ENCODE results near the gene HAGHL. TPM values are rescaled to one million over a fixed set of nuclear protein-coding genes. Genes with fewer than 3 reads are reported as not detected.
A peak's percentile ranks its signal among the peaks of the same experiment; 100 is the strongest.

Gene HAGHL
- total and polyA plus RNA-seq, 2 donors (not counting 1 experiment from before 2014, with no cell fraction given) = 3.7 to 16.3 TPM

DNA sequence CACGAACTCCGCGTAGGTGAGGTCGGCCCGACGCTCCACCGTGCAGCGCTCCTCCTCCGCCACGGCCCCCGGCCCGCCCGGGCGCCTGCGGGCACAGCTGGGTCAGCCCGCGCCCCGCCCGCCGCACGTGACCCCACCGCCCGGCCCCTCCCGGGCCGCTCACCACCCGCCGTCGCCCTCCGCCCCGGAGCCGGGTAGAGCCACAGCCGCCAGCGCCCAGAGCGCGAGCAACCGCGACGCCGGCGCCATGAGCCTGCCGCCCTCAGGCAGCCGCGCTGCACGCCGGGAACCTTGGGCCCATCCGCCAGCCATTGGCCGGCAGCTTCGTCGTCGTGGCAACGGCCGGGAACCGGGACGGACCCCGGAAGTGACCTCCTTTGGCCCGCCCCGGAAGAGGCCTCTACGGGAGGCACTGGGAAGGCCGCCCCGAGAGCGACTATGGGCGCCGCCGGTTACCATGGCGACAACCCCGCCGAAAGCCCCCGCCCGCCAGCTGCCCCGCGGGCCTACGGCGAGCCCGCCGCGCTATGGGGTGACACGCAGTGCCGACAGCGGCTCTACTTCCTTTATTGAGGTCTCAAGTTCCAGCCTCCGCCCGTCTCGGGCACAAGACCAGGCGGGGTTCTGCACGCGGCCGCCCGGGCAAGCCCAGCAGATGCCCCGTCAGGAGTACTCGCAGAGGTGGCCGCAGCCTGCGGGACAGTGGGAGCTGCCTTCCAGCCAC is 42.7 kb upstream of the HAGHL start, which contains the start of gene JMJD8:
JMJD8 (minus strand) TSS at position 264 of the 724 bp plus-strand sequence; CDS start at position 249, 15 bp downstream.
- H2AFZ ChIP-seq (ENCODE audit: low read length) = peak within 1 kb of the TSS; percentile 29
- H3K9ac ChIP-seq (ENCODE audit: insufficient read depth, low read length) = peak within 1 kb of the TSS; percentile 40
- H3K36me3 ChIP-seq (ENCODE audit: control insufficient read depth, insufficient read depth, low read length) = peaks cover 38% of the 10 kb centered on the region

DNA sequence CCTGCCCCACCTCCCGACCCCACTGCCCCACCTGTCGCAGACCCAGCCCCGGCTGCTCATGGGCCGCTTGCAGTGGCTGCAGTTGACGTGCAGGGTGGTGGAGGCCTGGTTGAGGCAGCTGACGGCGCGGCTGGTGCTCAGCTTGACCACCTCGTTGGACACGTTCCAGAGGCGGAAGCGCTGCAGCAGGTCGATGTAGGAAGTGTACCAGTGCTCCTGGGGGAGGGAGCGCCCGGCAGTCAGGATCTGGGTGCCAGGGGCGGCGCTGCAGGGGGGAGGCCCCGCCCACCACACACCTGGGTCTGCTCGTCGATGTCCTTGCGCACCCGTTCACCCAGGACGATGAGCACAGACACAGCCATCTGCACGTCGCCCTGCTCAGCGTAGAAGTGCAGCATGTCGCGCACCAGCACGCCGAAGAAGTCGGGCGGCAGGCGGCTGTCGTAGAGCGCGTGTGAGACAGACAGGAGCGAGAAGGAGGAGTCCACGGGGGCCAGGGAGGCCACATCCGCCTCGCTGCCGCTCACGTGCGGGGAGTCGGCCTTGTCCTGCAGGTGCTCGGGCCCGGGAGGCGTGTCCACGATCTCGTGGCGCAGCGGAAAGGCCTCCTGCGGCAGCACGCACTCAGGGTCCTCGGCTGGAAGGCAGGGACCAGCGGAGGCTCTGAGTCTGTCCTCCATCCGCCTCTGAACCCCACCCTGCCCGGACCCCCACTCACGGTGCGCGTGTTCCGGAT is 41.8 kb upstream of the HAGHL start:
- Histone ChIP-seq H3K9me3 (ENCODE audit: control insufficient read depth, insufficient read depth, low read depth, low read length) (no peaks in the 10 kb centered on the region), H3K4me1 (ENCODE audit: control insufficient read depth, extremely low read depth, insufficient read depth, low read length) (peaks cover 21% of the 10 kb centered on the region), H3K27ac (ENCODE audit: insufficient read depth, low read length) (no peak overlapping the region), H3K27me3 (ENCODE audit: control insufficient read depth, insufficient read depth, low read length) (no peaks in the 10 kb centered on the region), H3K36me3 (ENCODE audit: control insufficient read depth, insufficient read depth, low read length) (peaks cover 38% of the 10 kb centered on the region), H3K9ac (ENCODE audit: insufficient read depth, low read length) (no peak overlapping the region), H3K4me3 (replicated peaks in 1 of 4; ENCODE audit: control extremely low read depth in 1 of 4, insufficient read depth in 1 of 4, low read depth in 3 of 4, low read length in 4 of 4) (no peak overlapping the region), H2AFZ (ENCODE audit: low read length) (no peak overlapping the region), H4K20me1 (ENCODE audit: control insufficient read depth, extremely low read depth, insufficient read depth, low read length) (no peaks in the 10 kb centered on the region), H3K4me2 (ENCODE audit: extremely low read depth, insufficient read depth, low read length) (no peak overlapping the region), H3K79me2 (ENCODE audit: control insufficient read depth, insufficient read depth, low read length) (peaks cover 38% of the 10 kb centered on the region)
- TF ChIP-seq, protein P1, sequence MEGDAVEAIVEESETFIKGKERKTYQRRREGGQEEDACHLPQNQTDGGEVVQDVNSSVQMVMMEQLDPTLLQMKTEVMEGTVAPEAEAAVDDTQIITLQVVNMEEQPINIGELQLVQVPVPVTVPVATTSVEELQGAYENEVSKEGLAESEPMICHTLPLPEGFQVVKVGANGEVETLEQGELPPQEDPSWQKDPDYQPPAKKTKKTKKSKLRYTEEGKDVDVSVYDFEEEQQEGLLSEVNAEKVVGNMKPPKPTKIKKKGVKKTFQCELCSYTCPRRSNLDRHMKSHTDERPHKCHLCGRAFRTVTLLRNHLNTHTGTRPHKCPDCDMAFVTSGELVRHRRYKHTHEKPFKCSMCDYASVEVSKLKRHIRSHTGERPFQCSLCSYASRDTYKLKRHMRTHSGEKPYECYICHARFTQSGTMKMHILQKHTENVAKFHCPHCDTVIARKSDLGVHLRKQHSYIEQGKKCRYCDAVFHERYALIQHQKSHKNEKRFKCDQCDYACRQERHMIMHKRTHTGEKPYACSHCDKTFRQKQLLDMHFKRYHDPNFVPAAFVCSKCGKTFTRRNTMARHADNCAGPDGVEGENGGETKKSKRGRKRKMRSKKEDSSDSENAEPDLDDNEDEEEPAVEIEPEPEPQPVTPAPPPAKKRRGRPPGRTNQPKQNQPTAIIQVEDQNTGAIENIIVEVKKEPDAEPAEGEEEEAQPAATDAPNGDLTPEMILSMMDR (conservative IDR thresholded peaks at IDR 0.05 in 1 of 2, IDR thresholded peaks at IDR 0.05 in 1 of 2; ENCODE audit: low read depth in 1 of 2, low read length in 2 of 2) = no peak
- no peak for TF ChIP-seq EZH2 (IDR thresholded peaks at IDR 0.05; ENCODE audit: low read length, missing control alignments)
- no peak for DNase-seq (ENCODE audit: low read depth in 2 of 2)

More for the DNA sequence above, 42.7 kb upstream of the HAGHL start, which contains the start of gene JMJD8:
- peak within 1 kb of the TSS; percentile 62 for H3K4me2 ChIP-seq (ENCODE audit: extremely low read depth, insufficient read depth, low read length)
- H3K79me2 ChIP-seq (ENCODE audit: control insufficient read depth, insufficient read depth, low read length) = peaks cover 35% of the 10 kb centered on the region
- H4K20me1 ChIP-seq (ENCODE audit: control insufficient read depth, extremely low read depth, insufficient read depth, low read length) = no peaks in the 10 kb centered on the region
- no peaks in the 10 kb centered on the region for H3K9me3 ChIP-seq (ENCODE audit: control insufficient read depth, insufficient read depth, low read depth, low read length)
- H3K4me3 ChIP-seq (replicated peaks in 1 of 4; ENCODE audit: control extremely low read depth in 1 of 4, insufficient read depth in 1 of 4, low read depth in 3 of 4, low read length in 4 of 4) = peak within 1 kb of the TSS; percentile 42 to 63 (median 52)
- H3K4me1 ChIP-seq (ENCODE audit: control insufficient read depth, extremely low read depth, insufficient read depth, low read length) = peaks cover 18% of the 10 kb centered on the region
- peak; percentile 94 for DNase-seq (ENCODE audit: low read depth in 2 of 2)
- no peaks in the 10 kb centered on the region for H3K27me3 ChIP-seq (ENCODE audit: control insufficient read depth, insufficient read depth, low read length)
- TF ChIP-seq EZH2 (IDR thresholded peaks at IDR 0.05; ENCODE audit: low read length, missing control alignments) = no peak
- TF ChIP-seq, protein P1 (conservative IDR thresholded peaks at IDR 0.05 in 1 of 2, IDR thresholded peaks at IDR 0.05 in 1 of 2; ENCODE audit: low read depth in 1 of 2, low read length in 2 of 2) = no peak
- peak within 1 kb of the TSS; percentile 69 for H3K27ac ChIP-seq (ENCODE audit: insufficient read depth, low read length)

DNA sequence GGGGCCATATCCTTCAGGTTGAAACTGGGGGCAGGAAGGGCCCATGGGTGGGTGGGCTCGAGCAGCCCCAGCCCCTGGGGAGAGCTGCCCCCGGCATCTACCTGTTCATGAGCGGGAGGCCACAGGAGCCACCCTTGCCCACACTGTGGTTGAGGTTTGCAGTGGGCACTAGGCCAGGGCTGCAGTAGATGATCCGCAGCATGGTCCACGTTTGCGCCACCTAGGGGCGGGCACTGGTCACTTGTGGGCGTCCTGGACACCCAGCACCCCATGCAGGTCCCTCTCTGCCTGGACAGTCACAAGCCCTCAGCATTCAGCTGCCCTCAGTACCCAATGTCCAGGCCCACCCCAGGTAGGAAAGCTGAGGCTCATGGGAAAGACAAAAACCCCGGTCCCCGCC is 40.9 kb upstream of the HAGHL start:
- H3K27me3 ChIP-seq (ENCODE audit: control insufficient read depth, insufficient read depth, low read length) = no peaks in the 10 kb centered on the region
- peaks cover 35% of the 10 kb centered on the region for H3K79me2 ChIP-seq (ENCODE audit: control insufficient read depth, insufficient read depth, low read length)
- no peak overlapping the region for H2AFZ ChIP-seq (ENCODE audit: low read length)
- no peaks in the 10 kb centered on the region for H3K9me3 ChIP-seq (ENCODE audit: control insufficient read depth, insufficient read depth, low read depth, low read length)
- H4K20me1 ChIP-seq (ENCODE audit: control insufficient read depth, extremely low read depth, insufficient read depth, low read length) = no peaks in the 10 kb centered on the region
- peak; percentile 26 to 30 for DNase-seq (ENCODE audit: low read depth in 2 of 2)
- H3K36me3 ChIP-seq (ENCODE audit: control insufficient read depth, insufficient read depth, low read length) = peaks cover 38% of the 10 kb centered on the region
- no peak overlapping the region for H3K4me3 ChIP-seq (replicated peaks in 1 of 4; ENCODE audit: control extremely low read depth in 1 of 4, insufficient read depth in 1 of 4, low read depth in 3 of 4, low read length in 4 of 4)
- H3K27ac ChIP-seq (ENCODE audit: insufficient read depth, low read length) = no peak overlapping the region
- no peak overlapping the region for H3K9ac ChIP-seq (ENCODE audit: insufficient read depth, low read length)
- TF ChIP-seq, protein P1 (conservative IDR thresholded peaks at IDR 0.05 in 1 of 2, IDR thresholded peaks at IDR 0.05 in 1 of 2; ENCODE audit: low read depth in 1 of 2, low read length in 2 of 2) = peak; percentile 23 to 49
- TF ChIP-seq EZH2 (IDR thresholded peaks at IDR 0.05; ENCODE audit: low read length, missing control alignments) = no peak
- no peak overlapping the region for H3K4me2 ChIP-seq (ENCODE audit: extremely low read depth, insufficient read depth, low read length)
- H3K4me1 ChIP-seq (ENCODE audit: control insufficient read depth, extremely low read depth, insufficient read depth, low read length) = peaks cover 20% of the 10 kb centered on the region

All from fibroblast of lung (primary cell).